HG02885 (cell line): ENCODE measurements around the gene SUPT6H.
"Not testable (repeated sequence)": the region's sequence is repeated elsewhere in the genome, so short reads cannot be mapped to it uniquely, and the experiment has no call there.

Experiments used
- ATAC-seq: cut with Tn5 transposase; IDR thresholded peaks from one replicate; pipeline ENCODE4 v1.9.1; 2021; ENCODE audit warnings: mild to moderate bottlenecking; ENCODE audit not compliant: unreplicated experiment, poor library complexity

SUPT6H gene

DNA sequence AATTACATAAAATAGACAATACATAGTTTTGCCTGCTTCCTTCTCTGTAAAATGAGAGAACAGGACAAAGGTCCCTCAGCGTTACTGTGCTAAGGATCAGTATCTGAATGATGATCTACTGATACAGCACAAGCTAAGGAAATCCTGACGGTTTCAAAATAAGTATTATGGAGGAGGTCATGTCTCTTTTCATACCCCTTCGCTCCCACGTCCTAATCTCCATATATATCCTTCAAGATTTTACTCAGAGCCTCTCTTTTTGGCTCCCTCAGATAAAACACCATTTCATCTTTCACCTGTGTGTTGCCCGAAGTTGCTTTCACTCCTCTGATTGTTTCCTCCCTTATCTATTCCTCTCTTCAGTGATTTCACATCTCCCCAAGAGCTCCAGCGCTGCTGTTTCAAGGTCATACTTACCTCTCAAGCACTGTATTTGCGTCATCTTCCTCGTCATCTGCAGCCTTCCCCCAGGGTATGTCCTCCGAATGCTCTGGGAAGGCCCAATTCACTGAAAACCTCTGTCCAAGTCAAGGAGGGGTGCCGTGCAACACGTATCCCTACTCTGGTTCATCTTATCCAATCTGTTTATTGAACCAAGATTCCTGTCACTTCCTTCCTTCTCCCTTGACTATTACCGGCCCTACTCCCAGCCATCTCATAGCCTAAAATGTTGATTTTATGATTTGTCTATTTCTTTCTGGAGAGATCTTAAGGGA, 15.8 kb upstream of the SUPT6H start:
- ATAC-seq: no peak

DNA sequence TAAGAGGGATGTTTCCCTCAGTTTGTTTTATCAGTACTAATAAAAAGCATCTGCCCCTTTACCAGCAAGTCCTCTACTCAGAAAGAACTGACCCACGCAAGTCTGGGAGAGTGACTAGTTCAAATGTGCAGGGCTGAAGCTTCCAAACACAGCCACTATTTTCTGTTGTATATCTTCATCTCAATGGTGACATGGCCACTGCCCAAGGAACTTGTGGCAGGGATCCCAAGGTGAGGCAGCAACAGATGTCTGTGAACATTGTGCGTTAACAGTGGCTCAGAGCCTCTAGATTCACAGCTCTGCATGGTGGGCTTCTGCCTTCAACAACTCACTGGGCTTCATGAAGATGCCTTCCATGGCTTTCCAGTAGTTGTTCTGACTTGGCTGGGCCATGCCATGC, 13.3 kb upstream of the SUPT6H start:
- no peak for ATAC-seq

DNA sequence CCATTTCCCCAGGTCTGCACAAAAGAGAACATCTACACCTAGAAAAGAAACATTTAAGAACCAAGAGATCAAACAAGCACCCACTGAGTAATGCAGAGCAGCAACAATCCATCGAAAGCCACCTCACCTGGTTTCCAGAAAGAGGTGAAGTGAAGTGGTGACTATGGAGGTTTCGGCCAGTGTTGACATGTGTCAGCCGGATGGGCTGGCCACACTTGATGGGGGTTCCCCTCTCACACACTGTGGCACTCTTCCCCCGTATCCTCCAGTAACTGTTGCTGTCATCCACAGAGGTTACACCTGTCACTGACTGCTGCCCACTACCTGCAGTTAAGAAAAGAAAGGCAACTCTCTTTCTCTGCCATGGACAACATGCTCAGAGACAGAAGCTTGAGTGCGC, 6.8 kb upstream of the SUPT6H start:
- no peak for ATAC-seq

DNA sequence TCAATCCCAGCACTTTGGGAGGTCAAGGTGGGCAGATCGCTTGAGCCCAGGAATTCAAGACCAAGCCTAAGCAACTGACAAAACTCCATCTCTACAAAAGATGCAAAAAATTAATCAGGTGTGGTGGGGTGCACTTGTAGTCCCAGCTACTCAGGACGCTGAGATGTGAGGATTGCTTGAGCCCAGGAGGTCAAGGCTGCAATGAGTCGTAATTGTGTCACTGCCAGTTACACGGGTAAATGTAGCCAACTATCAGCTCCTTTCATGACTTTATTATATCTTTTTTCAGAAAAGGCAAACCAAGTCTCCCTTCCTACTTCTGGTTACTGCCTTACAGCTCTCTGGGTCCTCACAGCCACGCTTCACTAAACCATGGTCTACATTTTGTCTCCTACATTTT, 4.2 kb upstream of the SUPT6H start:
- ATAC-seq: no peak

DNA sequence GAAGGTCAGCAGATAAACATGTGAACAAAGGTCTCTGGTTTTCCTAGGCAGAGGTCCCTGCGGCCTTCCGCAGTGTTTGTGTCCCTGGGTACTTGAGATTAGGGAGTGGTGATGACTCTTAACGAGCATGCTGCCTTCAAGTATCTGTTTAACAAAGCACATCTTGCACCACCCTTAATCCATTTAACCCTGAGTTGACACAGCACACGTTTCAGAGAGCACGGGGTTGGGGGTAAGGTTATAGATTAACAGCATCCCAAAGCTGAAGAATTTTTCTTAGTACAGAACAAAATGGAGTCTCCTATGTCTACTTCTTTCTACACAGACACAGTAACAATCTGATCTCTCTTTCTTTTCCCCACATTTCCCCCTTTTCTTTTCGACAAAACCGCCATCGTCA, 3.7 kb upstream of the SUPT6H start:
- ATAC-seq: not testable (repeated sequence)

DNA sequence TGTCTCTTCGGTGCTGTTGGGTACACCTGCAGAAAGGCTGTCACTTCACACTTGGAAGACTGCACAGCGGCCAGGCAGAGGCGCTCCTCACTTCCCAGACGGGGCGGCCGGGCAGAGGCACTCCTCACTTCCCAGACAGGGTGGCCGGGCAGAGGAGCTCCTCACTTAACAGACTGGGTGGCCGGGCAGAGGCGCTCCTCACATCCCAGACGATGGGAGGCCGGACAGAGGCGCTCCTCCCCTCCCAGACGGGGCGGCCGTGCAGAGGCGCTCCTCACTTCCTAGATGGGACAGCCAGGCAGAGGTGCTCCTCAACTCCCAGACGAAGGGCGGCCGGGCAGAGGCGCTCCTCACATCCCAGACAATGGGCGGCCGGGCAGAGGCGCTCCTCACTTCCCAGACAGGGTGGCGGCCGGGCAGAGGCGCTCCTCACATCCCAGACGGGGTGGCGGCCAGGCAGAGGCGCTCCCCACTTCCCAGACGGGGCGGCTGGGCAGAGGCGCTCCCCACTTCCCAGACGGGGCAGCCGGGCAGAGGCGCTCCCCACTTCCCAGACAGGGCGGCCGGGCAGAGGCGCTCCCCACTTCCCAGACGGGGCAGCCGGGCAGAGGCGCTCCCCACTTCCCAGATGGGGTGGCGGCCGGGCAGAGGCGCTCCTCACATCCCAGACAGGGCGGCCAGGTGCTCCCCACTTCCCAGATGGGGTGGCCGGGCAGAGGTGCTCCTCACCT, 3.1 kb upstream of the SUPT6H start:
- ATAC-seq: not testable (repeated sequence)

DNA sequence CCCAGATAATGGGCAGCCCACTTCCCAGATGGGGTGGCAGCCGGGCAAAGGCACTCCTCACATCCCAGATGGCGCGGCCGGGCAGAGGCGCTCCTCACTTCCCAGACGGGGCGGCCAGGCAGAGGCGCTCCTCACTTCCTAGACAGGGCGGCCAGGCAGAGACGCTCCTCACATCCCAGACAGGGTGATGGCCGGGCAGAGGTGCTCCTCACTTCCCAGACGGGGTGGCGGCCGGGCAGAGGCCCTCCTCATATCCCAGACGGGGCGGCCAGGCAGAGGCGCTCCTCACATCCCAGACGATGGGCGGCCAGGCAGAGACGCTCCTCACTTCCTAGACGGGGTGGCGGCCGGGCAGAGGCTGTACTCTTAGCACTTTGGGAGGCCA, 2.5 kb upstream of the SUPT6H start:
- not testable (repeated sequence) for ATAC-seq

DNA sequence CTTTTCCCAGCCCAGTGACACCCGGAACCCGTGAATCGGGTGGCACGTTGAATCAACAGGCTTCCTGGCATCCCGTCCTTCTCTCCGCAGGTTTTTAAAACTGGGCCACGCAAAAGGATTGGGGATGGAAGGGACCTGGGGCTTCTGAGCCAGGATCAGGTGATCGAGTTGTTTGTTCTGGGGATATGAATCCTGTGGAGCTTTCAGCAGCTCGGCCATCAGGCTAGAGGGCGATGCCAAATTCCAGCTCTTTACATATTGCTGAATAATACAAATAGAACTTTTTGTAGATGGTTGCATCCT, 473 bp downstream of the SUPT6H start:
- no peak for ATAC-seq

DNA sequence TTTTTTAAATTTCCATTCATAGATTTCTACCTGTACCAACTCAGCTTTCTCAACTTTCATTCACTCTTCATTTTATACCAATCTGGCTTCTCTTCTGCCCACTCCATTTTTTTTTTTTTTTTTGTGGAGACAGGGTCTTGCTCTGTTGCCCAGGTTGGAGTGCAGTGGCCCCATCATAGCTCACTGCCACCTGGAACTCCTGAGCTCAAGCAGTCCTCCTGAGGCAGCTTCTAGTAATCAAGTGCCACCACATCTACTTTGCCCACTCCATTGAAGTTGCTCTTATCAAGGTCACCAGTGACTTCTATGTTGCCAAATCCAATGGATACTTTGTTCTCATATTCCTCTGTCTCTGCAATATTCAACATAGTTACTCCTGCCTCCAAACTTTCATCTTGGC, 1.7 kb downstream of the SUPT6H start:
- ATAC-seq: no peak

DNA sequence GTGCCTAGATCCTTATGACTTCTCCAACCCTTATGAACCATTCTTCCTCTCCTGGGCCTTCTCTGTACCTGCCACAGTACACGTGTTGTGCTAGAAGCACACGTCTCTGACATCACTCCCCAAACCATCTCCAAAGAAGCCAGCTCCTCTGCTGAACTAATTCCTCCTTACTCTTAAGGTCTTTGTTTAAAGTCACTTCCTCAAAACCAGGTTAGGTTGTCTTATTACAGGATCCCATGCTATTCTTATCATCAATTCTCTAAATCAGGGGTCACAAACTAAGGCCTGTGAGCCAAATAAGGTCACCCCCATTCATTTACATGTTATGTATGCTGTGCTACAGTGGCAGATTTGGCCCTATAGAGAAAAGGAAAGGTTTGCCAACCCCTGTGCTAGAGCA, 4.0 kb downstream of the SUPT6H start:
- no peak for ATAC-seq

DNA sequence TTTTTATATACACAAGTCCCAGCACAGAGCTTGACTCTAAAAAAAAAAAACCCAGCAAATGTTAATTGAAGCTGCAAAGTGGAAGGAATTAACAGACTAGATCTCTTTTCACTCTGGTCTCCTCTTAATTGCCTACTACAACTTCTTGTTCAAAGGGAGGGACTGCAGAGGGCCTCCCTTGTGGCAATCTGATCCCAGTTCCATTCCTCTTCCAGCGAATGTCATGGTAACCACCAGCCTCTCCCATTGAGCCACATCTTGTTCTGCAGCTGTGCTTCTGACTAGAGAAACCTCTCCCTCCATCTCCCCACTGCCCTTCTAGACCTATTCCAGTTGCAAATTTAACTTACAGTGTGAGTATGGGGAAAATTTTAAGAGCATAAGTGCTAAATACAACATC, 5.9 kb downstream of the SUPT6H start:
- no peak for ATAC-seq

DNA sequence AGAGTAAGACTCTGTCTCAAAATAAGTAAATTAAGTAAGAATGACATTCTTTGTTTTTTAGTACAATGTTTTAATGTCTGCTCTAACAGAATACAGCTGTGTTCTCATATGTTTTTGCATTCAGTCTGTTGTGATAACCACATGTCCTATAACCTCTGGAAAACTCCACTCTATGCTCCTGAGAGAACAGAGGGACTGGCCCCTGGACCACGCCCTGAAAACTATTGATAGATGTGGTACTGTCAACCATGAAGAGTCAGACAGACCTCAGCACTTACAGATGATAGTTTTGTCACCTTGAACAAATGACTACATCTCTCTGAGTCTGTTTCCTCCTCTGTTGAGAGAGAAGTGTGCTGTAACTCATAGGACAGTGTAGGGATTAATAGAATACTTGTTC, 7.9 kb downstream of the SUPT6H start:
- no peak for ATAC-seq

DNA sequence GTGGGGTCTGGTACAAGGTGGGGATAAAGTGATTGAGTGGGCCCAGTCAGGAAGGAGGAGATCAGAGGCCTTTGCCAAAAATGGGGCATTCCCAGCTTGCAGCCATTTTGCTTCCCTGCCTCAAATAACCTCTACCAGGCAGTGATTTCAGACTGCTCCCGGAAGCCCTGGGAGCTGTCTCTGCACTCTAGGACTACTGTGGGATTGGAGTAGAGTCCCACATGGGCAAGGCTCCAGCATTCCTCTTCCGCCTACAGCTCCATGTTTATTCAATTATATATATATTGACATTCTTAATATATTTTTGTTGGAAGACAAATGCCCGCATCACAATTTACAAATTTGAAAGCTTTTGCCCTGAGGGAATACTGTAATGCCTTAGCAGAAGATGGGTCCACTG, 13.5 kb downstream of the SUPT6H start:
- ATAC-seq: no peak

DNA sequence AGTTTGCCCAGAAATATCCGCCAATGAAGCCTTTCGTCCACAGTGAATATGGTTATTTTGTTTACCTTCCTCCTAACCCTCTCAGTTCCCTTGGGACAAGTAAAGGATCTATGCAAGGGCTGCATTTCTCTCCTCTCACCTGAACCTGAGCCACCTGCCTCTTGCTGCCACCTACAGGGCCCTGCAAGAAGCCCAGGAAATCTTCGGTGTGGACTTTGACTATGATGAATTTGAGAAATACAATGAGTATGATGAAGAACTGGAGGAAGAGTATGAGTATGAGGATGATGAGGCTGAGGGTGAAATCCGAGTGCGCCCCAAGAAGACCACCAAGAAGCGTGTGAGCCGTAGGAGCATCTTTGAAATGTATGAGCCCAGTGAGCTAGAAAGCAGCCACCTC, 14.0 kb downstream of the SUPT6H start:
- no peak for ATAC-seq

DNA sequence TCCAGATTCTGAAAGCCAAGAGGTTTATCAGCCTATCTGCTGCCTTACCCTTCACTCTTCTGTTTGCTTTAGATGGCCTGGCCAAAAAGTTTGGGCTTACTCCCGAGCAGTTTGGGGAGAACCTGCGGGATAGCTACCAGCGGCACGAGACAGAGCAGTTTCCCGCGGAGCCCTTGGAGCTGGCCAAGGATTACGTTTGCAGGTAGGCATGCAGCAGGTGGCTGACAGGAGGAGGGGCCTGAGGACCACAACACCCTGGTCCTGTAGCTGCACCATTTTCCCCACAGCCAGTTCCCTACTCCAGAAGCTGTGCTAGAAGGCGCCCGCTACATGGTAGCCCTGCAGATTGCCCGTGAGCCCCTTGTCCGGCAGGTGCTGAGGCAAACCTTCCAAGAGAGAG, 20.6 kb downstream of the SUPT6H start:
- ATAC-seq: no peak

DNA sequence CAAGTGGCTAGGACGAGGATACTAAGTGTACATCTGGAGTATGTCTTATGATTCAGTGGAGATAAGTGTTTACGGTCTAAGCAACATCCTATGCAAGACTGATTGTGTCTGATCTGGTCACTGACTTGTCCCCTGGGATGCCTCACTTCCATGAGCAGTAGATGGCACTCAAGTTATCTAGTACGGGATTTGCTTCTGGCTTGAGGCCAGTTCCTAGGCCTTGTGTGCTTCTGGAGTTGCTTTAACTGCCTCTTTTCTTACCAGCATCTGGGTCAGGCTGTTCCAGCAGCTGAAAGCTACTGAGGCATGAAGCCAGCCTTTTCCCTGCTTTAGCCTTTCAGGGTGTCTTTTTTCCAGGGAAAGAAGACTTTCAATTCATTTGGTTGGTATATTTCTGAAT, 23.0 kb downstream of the SUPT6H start:
- ATAC-seq: no peak

DNA sequence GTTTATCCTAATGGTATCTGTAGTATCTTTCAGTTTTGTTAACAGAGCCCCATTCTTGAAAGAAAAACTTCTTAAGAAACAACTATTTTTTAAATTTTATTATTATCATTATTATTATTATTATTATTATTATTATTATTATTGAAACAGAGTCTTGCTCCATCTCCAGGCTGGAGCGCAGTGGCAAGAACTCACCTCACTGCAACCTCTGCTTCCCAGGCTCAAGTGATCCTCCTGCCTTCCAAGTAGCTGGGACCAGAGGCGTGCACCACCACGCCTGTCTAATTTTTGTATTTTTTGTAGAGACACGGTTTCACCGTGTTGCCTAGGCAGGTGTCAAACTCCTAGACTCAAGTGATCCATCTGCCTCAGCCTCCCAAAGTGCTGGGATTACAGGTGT, 23.4 kb downstream of the SUPT6H start:
- ATAC-seq: no peak

DNA sequence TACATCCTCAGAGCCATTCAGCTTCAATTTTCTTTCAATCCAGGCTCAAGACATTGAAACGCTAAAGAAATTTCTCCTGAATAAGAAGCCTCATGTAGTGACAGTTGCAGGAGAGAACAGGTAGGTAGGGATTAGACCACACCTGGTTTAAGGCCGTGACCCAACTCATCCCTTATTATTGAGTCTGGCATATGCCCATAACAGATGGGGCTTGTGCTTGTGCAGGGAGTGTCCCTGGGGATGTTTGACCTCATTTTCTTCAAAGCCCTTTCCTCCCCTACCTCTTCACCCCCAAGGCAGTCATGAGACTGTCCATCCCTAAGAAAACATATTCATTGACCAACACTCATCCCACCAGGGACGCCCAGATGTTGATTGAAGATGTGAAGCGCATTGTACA, 24.3 kb downstream of the SUPT6H start:
- no peak for ATAC-seq

DNA sequence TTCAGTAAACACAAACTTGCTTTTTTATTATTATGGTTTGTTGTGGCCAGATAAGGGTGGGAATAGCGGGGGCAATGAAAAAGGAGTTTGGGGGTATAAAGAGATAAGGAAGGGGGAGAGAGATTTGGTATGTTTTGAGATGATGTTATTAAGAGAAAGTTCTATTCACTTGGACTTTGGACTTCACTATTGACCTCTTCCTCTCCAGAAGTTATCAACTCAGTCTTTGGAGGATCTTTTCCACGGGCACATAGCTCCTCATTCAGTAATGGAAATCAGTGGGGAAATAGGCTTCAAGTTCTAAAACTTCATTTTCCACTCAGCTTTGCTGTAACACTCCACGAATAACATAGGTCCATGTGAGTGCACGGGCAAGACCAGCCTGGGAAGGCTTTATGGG, 26.5 kb downstream of the SUPT6H start:
- no peak for ATAC-seq

DNA sequence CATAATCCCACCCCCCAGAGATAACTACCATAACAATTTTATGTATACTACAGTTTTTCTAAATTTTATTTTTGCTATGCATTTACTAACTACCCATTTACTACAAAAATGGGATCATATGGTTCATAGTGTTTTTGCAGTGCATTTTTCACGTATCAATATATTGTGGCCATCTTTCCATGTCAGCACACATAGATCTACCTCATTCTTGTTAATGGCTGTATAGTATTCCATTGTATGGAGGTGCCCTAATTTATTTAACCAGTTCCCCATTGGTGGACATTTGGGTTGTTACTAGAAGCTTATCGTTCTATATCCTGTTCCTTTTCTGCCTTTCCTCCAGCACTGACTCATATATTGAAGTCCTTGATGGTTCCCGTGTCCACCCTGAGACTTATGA, 27.0 kb downstream of the SUPT6H start:
- ATAC-seq: no peak

DNA sequence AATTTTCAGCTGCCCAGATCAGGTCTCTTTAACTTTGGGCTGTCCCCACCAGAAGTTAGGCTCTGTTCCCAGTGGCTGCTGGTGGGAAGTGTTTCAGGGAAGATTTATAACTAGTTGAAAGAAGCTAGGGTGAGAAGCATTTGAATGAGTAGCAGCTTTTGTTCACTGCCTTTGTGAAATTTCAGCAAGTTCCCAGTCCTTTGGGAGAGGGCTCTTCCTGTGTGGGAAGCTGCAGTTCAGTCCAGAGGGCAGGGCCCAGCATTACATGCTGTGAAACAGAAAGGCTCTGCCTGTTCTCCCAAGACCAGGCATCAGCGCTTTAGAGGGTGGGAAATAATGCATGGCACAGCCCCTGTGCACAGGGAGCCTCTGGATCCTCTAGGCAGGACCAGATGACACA, 31.9 kb downstream of the SUPT6H start:
- ATAC-seq: no peak

DNA sequence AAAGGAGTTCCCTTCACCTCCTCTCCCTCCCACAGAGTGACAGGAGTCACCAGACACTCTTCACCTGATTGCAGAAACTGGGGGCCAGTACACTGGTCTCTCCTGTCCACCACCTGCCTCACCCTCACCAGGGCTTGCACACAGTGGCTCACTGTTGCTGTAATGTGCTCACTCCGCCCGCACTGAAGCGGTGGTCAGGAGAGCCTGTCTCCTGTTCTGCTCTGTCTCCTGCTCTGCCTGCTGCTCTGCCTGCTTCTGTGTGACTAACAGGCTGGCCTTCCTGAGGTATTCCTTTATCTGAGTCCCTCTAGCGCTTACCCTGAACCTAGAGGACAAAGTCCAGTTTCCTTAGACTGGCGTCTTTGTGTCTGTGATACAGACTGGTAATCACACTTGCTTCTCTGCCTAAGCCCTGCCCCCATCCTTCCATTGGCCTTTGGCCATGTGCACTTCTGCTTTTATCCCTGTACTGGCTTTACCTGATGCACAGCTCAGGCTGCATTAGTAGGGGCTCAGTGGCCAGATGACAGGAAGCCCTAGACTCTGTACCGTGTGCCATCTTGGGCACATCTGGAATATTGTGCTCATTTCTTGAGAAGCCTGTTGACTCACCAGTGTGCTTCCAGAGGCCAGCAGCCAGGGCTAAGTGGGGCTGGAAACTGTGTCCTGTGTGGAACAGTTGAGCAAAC, 36.4 kb downstream of the SUPT6H start:
- no peak for ATAC-seq
